Cortex of kidney (tissue), 1 donor: ENCODE data around the gene HIPK4.

Experiments
- DNase-seq: peaks from one replicate; lab custom pipeline; 2025; lab: John Stamatoyannopoulos, UW

The HIPK4 gene

DNA sequence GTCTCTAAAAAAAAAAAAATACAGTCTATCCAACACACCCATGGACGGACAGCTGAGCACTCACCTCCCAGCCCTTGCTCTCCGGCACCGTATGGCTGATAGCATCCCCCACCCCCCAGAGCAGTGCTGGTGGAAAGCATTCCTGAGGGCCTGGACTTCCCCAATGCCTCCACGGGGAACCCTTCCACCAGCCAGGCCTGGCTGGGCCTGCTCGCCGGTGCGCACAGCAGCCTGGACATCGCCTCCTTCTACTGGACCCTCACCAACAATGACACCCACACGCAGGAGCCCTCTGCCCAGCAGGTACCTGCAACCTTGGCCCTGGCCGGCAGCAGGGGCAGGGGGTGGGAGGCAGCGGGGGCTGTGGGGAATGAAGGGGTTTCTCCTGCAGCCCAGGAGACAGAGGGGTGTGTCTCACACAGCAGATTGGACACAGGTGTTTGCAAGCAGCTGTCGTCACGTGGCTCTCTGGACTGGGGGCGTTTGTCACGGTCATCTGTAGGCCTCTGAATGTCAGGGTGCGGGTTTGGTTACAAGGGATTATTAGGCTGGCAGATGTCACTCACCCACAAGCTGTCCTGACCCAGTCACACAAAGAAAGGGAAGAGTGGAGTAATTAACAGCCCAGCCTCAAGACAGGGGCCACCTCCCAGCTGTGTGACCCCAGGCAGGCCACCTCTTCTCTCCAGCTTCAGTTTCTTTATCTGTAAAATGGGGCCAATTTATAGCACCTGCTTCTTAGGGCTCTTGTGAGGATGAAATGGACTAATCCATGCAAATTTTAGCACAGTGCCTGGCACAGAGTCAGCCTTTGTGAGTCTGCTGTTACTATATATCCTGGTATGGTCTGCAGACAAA, 22.2 kb downstream of the HIPK4 start:
- no peak for DNase-seq

DNA sequence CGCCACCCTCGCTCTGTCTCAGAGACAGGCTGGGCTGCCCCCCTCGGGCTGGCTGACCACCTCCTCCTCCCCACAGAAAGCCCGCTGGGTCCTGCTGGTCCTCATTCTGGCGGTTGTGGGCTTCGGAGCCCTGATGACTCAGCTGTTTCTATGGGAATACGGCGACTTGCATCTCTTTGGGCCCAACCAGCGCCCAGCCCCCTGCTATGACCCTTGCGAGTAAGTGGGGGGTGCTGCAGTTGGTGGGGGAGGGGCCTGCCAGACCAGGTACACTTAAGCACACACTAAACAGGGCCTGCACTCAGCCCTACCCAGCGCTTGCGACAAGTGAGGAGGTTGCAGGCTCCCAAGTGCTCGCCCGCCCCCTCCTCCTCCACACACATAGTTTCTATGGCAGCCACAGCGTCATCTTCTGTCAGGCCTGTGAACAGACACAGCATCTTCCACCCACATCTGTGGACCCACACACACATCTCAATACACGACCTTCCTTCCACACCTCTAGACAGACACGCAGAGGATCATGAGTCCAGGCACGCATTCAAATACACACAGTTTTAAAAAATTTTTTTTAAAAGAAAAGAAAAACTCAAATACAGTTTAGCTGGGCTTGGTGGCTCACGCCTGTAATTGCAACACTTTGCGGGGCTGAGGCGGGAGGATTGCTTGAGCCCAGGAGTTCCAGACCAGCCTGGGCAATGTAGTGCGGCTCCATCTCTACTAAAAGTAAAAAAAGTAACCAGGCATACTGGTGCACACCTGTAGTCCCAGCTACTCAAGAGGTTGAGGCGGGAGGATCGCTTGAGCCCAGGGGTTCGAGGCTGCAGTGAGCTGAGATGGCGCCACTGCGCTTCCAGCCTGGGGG, 23.1 kb downstream of the HIPK4 start:
- no peak for DNase-seq

DNA sequence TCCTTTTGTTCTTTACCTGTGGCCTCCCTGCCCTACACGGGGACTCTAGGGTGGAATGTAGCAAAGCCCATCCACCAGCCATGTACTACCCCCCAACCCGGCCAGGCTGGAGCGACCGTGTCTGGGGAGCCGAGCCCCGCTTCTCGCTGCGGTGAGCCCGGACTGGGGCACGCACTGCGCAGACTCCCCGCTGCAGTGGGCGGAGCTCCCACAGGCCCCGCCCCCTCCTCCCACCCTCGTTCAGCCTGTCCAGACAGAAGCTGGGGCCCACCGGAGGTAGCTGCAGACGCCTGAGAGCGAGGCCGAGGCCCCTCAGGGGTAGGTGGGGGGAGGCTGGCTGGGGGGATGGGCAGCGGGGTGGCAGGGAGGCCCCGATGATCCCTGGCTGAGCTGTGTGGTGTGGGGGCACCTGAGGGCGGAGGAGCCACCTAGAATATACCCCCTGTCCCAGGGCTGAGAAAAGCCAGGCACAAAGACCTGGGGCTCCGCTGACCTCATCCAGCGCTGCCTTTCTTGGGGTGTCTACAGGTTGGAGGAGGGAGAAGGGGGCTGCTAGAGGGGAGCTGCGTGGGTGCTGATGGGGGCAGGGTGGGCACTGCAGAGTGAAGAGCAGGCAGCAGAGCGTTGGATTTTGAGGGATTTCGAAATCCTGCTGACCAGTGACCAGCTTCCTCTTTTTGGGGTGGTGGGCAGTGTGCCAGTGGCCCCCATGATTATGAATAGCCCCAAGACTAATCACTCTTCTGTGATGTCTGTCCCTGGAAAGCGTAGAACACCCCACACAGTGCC, 24.2 kb downstream of the HIPK4 start:
- DNase-seq = no peak

DNA sequence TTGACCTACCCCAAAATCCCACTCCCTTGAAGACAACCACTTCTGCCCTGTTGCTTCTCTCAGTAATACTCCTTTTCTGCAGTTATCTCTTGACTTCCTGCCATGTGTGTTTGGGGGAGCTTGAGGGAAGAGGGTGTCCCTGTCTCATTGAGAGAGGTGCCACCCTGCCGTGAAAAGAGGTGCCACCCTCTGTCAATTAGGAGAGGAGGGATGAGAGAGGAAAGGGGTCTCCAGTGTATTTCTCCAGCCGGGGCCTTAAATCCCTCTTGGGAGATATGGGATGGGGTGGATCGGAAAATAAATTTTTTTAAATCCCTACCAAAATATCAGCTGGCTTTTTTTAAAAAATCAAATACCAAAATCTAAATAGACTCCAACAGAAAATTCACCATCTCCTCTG, 25.0 kb downstream of the HIPK4 start:
- DNase-seq = no peak

DNA sequence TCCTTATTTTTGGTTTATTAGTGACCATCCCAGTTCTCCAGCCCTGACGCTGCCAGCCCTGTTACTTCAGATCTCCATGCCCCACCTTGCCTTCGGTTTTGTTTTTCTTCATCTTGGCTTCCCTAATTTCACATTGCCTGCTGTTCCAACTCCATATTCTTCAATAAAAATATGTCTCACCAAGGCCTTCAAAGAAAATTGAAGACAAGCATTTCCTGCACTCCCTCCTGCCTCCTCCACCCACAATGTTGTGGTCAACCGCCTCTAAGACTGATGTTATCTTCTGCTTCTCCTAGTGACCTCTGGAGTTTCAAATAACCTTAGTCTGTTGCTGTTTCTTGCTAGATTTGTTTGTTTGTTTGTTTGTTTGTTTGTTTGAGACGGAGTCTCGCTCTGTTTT, 26.9 kb downstream of the HIPK4 start:
- DNase-seq = no peak

DNA sequence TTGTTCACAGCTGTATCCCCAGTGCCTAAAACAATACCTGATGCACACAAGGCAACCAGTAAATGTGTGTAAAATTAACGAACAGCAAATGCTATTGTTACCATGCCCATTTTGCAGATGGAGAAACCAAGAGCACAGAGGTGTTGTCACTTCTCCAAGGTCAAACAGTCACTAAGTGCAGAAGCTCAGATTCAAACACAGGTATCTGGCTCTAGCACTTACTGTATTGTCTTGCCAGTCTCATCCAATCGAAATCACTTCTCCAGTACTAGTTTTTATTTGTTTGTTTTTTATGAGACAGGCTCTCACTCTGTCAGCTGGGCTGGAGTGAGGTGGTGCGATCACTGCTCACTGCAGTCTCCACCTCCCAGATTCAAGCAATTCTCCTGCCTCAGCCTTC, 27.8 kb downstream of the HIPK4 start:
- no peak for DNase-seq

DNA sequence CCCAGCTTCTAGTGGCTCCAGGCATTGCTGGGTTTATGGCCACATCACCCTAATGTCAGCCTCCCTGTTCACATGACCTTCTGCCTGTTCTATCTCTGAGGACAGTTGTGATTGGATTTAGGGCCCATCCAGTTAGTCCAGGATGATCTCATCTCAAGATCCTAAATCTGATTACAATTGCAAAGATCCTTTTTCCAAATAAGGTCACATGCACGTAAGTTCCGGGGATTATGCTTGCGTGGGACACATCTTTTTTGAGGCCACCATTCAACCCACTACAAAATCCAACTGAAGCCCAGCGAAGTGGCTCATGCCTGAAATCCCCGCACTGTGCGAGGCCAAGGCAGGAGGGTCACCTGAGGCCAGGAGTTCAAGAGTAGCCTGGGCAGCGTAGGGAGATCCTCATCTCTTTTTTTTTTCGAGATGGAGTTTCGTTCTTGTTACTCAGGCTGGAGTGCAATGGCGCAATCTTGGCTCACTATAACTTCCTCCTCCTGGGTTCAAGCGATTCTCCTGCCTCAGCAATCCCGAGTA, 29.2 kb downstream of the HIPK4 start:
- DNase-seq = no peak

DNA sequence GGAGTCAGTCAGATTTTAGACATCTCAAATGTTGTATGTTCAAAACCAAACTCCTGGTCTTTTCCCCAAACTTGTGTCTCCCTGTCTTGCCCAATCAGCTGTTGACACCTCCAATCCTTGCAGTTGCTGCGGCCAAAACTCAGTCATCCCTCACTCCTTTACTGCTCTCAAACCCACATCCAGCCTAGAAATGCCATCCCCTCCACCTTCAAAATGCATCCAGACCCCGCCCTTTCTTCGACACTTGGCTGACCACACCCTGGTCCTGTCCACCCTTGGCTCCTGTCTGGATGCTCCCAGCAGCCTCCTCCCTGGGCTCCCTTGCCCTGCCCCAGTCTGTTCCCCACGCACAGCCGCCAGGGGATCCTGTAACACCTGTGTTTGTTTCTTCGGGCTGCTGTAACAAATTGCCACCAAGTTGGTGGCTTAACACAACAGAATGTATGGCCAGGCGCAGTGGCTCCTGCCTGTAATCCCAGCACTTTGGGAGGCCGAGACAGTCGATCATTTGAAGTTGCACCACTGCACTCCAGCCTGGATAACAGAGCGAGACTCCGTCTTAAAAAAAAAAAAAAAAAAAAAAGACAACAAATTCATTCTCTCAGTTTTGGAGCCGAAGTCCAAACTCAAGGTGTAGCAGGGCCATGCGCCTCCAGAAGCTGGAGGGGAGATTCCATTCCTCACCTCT, 29.8 kb downstream of the HIPK4 start:
- DNase-seq = no peak

DNA sequence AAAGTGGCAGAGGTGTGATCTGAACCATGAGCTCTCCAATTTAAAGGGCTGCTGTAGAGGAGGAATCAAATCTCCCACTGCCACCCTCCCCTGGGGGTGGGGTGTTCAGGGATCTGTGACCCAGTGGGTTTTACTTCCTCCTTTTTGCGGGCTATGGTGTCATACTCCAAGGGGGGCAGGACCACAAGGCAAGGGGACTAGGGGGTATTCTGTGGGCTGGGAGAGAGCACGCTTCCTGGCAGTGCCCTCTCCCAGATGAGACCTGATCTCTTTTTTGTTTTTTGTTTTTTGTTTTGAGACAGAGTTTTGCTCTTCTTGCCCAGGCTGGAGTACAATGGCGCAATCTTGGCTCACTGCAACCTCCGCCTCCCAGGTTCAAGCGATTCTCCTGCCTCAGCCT, 31.2 kb downstream of the HIPK4 start:
- DNase-seq = no peak

DNA sequence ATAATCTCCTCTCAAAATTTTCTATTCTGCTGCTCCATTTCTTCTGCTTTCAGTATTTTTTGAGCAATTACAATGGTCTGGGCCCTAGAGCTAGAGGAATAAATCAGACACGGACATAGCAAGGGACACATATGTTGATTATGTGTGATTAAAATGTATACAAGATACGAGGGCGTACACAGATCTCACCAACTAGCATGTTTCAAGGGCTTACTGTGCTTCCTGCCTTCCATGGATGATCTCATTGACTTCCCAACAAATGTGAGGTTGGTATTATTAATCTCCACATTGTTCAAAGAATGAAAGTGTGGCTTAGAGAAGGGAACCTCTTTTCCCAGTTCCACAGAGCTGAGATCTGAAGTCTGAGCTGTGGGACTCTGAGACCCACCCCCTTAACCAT, 32.3 kb downstream of the HIPK4 start:
- no peak for DNase-seq

DNA sequence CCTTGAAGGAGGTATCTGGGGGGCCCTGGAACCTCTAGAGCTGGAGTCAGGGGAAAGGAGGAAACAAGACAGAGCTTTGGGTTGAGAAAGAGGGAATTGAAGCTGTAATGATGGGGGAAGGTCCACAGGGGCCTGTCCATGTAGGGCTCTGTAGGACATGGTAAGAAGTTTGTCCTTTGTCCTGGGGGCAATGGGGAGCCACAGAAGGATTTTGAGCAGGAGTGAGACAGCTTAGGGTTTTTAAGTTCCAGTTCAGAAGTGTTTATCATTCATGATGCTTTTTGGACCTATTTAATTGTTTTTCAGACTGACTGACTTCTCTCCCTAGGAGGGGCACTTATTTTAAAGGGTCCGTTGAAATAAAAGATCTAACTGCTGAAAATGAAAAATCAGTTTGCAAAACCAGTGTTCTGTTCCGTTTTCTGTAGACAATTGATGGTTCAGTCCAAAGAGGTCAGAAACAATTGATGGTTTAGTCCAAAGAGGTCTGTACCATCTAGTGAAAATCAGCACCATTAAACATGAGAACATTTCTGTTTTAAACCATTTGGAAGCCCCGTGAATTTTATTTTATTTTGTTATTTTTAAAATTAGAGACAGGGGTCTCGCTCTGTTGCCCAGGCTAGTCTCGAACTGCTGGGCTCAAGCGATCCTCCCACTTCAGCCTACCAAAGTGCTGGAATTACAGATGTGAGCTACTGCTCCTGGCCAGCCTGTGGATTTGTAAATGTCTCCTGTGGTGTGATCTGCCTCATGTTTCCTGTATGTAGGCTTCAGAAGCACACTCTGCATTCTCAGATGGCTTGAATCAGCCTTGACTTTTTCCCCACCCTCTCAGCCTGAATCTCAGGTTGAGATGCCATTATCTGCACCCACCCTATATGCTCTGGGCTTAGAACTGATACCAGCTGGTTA, 33.0 kb downstream of the HIPK4 start:
- DNase-seq = no peak

DNA sequence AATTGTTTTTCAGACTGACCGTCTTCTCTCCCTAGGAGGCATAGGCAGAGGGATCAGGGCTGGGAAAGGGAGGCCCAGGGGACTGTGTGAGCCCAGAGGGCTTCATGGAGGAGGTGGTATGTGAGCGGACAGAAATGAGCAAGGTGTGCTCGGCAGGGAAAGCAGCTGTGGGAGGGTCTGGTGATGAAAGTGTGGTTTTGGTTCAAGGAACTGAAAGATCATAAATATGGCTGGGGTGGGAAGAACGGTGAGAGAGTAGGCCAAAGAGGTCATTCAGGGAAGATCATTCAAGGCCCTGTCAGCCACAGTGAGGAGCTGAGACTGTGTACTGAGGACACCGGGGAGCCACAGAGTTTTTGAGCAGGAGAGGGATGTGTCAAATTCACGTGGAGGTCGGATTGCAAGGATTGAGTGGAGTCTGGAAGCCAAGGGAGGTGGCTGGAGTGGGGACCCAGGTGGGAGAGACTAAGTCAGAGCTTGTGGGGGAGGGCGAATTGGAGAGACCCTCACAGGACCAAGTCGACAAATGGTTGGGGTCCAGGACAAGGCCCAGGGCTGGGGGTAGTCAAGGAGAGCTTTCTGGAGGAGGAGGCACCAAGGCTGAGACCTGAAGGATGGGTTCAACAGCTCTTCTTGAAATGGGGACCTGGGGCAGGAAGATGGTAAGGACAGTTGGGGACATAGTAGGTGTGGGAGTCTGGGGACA, 33.9 kb downstream of the HIPK4 start:
- no peak for DNase-seq

DNA sequence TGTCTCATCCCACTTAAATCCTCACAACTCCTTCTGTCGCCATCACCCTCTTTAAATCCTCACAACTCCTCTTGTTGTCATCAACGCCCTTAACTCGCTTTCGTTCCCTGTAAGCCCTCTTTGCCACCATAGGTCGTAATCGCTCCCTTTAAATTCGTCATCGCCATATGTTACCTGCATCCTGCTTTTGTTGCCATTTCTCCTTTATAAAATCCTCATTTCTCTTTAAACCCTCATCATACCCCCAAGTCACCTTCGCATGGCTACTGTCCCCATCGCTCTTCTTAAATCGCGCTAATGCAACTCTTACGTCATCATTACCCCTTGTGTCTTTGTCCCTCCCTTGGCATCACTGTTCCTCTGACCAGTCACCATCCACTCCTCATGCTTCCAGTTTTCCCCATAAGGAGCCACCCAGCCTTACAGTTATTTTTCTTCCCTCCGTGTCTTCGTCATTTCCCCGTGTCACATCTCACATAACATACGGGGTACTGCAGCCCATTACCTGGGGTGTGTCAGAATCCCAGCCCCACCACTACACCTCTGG, 40.9 kb downstream of the HIPK4 start:
- DNase-seq = no peak

DNA sequence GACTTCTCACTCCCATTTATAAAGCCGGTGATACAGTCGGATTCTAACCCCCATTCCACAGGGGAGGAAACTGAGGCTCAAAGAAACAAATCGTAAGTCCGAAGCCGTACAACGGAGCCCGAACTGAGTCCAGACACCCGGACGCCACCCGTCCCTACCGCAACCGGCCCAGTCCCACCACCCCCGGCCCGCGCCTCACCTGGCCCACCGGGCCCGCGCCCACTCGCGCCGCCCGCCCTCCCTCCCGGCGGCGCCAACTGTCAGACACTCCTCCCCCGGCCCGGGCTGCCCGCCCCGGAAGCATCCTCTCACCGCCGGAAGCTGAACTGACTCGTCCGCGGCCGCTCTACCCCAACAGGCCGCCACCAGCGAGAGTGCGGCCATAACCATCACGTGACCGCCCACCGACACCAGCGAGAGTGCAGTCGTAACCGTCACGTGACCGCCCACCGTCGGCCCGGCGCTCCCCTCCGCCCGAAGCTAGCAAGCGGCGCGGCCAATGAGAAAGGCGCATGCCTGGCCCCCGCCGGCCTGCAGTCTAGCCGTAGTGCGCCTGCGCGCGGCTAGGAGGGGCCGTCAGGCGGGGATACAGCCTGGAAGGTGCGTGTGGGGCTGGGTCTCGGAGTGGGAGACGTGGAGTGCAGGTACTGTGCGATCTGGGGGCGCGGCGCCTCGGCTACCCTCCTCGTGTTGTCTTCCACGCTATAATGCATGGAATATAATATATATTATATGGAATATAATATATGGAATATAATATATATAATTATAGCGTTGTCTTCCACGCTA, 41.7 kb downstream of the HIPK4 start, which contains the start of the genes C19orf47 and PLD3:
Gene C19orf47 (minus strand): TSS at position 273 of the 789 bp plus-strand sequence. CDS start 6,540 bp downstream, outside the sequence.
Gene PLD3 (plus strand): TSS at position 571 of the 789 bp plus-strand sequence. CDS start 17,789 bp downstream, outside the sequence.
- peak; percentile 99 for DNase-seq

DNA sequence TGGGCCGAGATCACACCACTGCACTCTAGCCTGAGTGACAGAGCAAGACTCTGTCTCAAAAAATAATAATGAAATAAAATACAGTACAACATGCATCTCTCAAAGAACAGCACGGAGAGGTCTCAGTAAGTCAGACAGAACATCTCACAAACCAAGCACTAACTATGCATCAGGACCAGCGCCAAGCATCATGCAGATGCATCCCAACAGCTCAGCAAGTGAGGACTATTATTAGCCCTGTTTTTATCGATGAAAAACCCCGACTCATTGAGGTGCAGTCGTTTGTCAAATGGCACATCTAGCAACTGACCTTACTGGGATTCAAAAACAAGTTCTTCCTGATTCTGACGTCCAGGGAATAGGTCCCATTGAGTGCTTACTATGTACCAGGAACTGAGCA, 45.6 kb downstream of the HIPK4 start:
- DNase-seq = no peak

DNA sequence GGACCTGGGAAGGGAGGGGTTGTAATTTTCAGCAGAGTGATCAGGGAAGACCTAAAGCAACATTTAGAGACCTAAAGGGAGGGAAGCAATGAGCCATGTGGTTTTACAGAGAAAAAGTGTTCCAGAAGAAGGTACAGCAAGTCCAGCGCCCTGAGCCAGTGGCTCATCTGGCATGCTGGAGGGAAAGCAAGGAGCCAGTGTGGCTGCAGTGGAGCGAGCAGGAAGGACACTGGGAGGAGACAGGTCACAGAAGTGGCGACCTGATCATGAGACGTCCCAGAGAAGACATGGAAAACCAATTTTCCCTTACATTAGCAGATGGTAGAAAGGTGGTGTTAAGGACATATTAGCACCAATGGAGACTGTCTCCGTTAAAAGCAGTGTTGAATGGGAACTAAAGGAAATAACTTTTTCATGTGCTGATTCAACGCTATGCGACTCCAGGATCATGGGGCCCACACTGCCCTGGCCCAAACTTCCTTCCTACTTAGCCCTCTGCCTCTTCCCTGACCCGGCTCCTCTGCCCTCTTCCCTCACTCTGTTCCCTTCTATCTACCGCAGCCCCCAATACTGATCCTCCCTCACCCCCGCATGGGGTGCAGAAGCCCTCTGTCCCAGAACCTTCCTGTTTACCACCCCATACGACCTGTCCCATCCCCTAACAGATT, 47.2 kb downstream of the HIPK4 start:
- DNase-seq = no peak

DNA sequence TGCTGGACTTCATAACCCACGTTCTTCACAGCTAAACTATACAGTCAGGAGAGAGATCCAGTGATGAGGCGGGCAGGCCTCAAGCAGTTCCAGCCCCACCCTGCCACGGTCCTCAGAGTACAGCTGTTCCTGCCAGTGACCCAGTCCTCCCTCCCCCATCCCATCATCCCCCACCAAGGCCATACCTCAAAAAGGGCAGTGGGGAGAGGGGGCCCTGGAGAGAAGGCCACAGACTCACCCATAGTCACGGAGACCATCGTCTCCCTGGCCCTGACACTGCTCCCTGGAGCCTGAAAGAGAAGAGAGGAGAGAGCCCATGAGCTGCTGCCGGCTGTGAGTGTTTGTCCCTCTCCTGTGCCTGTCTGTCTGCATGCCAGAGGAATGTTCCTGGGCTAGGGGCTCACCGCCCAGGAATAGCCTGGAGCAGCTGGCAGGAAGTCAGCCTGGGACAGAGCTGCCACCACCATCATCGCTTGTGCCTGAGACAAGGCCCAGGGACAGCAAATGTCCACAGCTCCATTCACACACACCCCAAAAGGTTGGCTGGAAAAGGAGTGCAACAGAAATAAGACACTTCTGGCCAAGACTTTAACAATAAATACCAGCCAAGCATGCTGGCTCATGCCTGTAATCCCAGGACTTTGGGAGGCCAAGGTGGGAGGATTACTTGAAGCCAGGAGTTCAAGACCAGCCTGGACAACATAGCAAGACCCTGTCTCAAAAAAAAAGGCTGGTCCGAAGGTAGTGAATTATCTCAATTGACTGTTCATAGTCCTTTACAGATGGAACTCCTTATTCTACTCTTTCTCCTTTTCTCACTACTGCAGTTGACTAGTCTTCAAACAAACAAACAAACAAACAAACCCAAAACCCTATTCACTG, 48.1 kb downstream of the HIPK4 start:
- DNase-seq = no peak
